Measurements from ENCODE around the gene PTCH2.
"Not testable (repeated sequence)": the region's sequence is repeated elsewhere in the genome, so short reads cannot be mapped to it uniquely, and the experiment has no call there.

PTCH2 gene

GRCh38 chr1:44819608-44820327, 23.3 kb downstream of the PTCH2 start:
- DNase-seq (ENCODE audit: low read depth in 2 of 3, low spot score in 1 of 3) = peak; percentile 80 to 90 (median 84)

GRCh38 chr1:44819196-44819607, 23.9 kb downstream of the PTCH2 start:
- DNase-seq (ENCODE audit: low read depth in 2 of 3, low spot score in 1 of 3) = no peak

- no peak for DNase-seq (ENCODE audit: low read depth in 2 of 3, low spot score in 1 of 3)
These were observed 25.1 kb downstream of the PTCH2 start for GRCh38 chr1:44817771-44818495.

GRCh38 chr1:44817307-44817706, 25.7 kb downstream of the PTCH2 start:
- no peak for DNase-seq (ENCODE audit: low read depth in 2 of 3, low spot score in 1 of 3)

- DNase-seq (ENCODE audit: low read depth in 2 of 3, low spot score in 1 of 3) = not testable (repeated sequence)
These were observed 27.1 kb downstream of the PTCH2 start for GRCh38 chr1:44815926-44816325.

- DNase-seq (ENCODE audit: low read depth in 2 of 3, low spot score in 1 of 3) = no peak
These were observed 30.1 kb downstream of the PTCH2 start for GRCh38 chr1:44812822-44813543.

GRCh38 chr1:44811234-44811633, 31.8 kb downstream of the PTCH2 start:
- DNase-seq (ENCODE audit: low read depth in 2 of 3, low spot score in 1 of 3) = no peak

GRCh38 chr1:44810762-44811105, 32.3 kb downstream of the PTCH2 start:
- not testable (repeated sequence) for DNase-seq (ENCODE audit: low read depth in 2 of 3, low spot score in 1 of 3)

- DNase-seq (ENCODE audit: low read depth in 2 of 3, low spot score in 1 of 3) = no peak
These were observed 32.8 kb downstream of the PTCH2 start for GRCh38 chr1:44810101-44810761.

GRCh38 chr1:44808938-44809917, 33.8 kb downstream of the PTCH2 start:
- peak; percentile 85 to 86 (median 85) for DNase-seq (ENCODE audit: low read depth in 2 of 3, low spot score in 1 of 3)

GRCh38 chr1:44808063-44808937, 34.8 kb downstream of the PTCH2 start, which contains the start of gene BTBD19:
BTBD19 (plus strand) TSS chr1:44808523; CDS start chr1:44808821, 298 bp downstream.
- DNase-seq (ENCODE audit: low read depth in 2 of 3, low spot score in 1 of 3) = peak; percentile 78 to 82 (median 82)

GRCh38 chr1:44807364-44808062, 35.5 kb downstream of the PTCH2 start:
- DNase-seq (ENCODE audit: low read depth in 2 of 3, low spot score in 1 of 3) = peak; percentile 84 to 88 (median 87)

- DNase-seq (ENCODE audit: low read depth in 2 of 3, low spot score in 1 of 3) = no peak
These were observed 36.2 kb downstream of the PTCH2 start, which contains the start of gene DYNLT4 for GRCh38 chr1:44806704-44807363. DYNLT4 (minus strand) TSS chr1:44807351; CDS start chr1:44806668, 683 bp downstream.

GRCh38 chr1:44806025-44806703, 36.9 kb downstream of the PTCH2 start:
- no peak for DNase-seq (ENCODE audit: low read depth in 2 of 3, low spot score in 1 of 3)

- no peak for DNase-seq (ENCODE audit: low read depth in 2 of 3, low spot score in 1 of 3)
These were observed 37.6 kb downstream of the PTCH2 start for GRCh38 chr1:44805311-44806024.

GRCh38 chr1:44803312-44804095, 39.5 kb downstream of the PTCH2 start:
- no peak for DNase-seq (ENCODE audit: low read depth in 2 of 3, low spot score in 1 of 3)
